Mesenteric fat pad (tissue), 1 donor: Measurements from ENCODE around the gene PLEKHG2. TPM values are rescaled to one million over a fixed set of nuclear protein-coding genes. Genes with fewer than 3 reads are reported as not detected.

Experiments
- DNase-seq: peaks from one replicate; pipeline ENCODE4 v3.0.0-alpha.2; 2020; ENCODE audit warnings: low spot score
- total RNA-seq: library from RNA; stranded (reverse); fragmentation: NEBNext Ultra II Directional; extraction: Animal tissue kit (Norgen Biotek cat#: 25700); gene quantifications from one replicate; pipeline ENCODE4 v1.2.1, GENCODE V29; 2021
- donor health status: DM: yes; HTN: yes; CAD: no.

PLEKHG2 gene
- total RNA-seq, 1 donor from 2014 or later = 56.4 TPM

GRCh38 chr19:39382991-39383828, 29.3 kb upstream of the PLEKHG2 start:
- DNase-seq = no peak

DNA sequence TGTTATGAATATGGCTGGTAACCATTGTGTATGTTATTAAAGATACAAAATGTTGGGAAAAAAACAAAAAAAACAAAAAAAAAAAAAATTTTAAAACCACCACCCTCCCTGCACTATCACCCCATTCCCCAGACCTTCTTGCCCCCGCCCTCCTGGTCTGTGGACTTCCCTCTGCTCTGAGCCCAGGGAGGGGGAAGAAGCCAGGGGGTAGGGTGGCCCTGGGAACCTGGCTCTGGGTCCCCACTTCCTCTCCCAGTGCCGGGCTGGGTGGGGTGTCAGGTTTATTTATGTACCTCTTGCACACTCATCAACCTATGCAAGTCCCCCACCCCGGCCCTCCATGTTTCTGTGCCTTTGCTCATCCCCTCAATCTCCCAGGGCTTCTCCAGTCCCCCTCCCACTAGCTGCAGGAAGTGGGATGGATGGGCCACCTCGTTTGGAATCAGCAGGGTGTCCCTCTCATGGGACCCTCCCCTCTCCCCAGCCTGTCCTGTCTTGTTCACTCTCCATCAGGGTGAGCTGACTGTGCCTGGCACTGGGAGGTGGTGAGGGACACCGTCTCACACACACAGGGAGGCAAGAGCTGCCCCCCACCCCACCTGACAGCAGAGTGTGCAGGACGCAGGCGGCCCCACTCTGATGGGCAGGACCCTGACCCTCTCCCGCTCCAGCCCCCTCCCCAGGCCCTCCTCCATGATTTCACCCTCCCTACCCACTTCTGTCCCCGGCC, 27.5 kb upstream of the PLEKHG2 start:
- DNase-seq = no peak

GRCh38 chr19:39385629-39386411, 26.6 kb upstream of the PLEKHG2 start:
- DNase-seq = no peak

DNA sequence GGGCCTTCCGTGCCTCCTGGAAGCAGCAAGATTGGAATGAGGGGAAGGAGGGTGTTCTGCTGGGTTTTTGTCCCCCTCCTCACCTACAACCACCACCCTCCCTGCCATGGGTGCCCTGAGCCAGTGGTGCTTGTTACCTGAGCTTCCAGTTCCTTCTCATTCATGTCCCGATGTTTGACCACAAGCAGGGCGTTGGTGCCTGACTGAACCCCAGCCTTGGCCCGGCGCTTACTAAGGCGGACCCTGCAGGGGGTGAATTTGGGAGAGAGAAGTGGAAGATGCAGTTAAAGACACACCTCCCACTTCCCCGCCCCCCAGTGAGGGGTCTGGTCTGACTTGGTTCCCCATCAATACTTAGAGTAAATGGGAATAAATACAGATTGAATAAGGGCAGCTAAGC, 25.9 kb upstream of the PLEKHG2 start:
- DNase-seq = no peak

GRCh38 chr19:39388657-39389056, 23.8 kb upstream of the PLEKHG2 start:
- DNase-seq = no peak

DNA sequence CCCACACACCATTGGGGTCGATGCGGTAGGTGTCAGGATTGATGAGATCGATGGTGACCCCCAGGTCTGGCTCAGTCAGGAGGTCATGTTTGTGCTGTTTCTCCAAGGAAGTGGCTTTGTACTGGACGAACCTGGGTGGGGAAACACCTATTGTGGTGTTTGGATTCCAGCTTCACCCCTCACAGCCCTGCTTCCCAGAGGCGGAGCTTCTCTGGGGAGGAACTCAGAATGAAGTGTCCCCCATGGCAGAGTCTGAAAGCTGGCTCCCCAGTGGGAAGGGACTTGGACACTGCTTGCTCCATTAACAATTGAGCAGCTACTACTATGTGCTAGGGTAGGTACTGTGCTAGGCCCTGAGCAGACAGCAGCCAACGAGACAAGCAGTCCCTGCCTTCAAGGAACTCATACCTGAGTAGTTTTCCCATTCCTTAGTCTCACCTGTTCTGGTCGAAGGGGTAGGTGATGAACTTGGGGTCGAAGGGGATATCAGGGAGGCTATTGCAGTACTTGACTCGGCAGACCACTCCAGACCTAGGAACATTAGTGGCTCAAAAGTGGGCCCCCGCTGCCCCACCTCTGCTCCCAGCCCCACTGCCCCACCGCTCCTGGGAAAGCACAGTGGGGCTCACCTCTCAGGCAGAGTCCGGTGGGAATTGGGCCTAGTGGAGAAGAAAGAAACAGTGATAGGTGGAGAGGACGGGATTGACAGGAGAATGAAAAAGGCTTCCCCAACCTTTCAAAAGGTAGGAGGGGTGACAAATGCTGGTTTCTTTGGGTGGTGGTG, 22.6 kb upstream of the PLEKHG2 start:
- DNase-seq = no peak

DNA sequence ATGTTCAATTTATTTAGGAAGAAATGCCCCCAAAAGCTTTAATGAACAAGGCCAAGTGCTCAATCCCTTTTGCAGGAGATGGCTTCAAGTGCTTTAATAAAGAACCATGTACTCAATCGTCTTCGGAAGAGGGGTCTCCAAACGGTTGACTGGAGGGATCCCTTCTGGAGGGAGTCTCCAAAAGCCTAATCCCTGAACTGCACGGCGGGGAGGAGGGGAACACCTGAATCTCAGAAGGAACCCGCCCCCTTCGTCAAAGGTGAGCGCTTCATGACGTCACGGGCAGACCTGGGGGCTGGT, 22.1 kb upstream of the PLEKHG2 start:
- no peak for DNase-seq

GRCh38 chr19:39390751-39391437, 21.6 kb upstream of the PLEKHG2 start, which contains the start of the genes MED29 and PAF1:
MED29 (plus strand) TSS chr19:39391378; CDS start chr19:39391423, 45 bp downstream.
PAF1 (minus strand) TSS chr19:39391106; CDS start chr19:39390864, 242 bp downstream.
- peak; percentile 98 for DNase-seq

- DNase-seq = peak; percentile 95
Observed at GRCh38 chr19:39397360-39398296, 14.8 kb upstream of the PLEKHG2 start.

- no peak for DNase-seq
Observed at GRCh38 chr19:39398297-39398864, 14.1 kb upstream of the PLEKHG2 start.

GRCh38 chr19:39399668-39400050, 12.8 kb upstream of the PLEKHG2 start:
- DNase-seq = no peak

- DNase-seq = no peak
Observed at GRCh38 chr19:39400061-39400460, 12.4 kb upstream of the PLEKHG2 start.

DNA sequence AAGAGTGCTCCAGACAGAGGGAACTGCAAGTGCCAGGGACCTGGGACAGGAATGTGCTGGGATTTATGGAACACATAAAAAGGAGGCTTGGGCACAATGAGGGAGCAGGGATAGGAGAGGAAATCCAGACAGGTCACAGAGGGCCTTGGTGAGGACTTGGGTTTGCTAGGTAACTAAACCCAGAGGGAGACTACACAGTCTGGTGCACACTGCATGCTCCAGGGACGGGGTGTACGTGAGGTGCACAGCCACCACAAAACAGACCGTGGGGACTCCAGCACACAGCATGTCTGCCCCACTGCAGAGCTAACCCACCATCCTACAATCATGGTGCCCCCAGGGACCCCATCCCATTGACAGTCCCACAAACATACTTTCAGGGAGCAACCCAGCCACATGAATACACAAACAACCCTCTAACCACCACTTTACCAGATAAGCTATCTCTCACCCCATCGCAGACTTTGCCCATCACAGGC, 11.4 kb upstream of the PLEKHG2 start:
- DNase-seq = no peak

DNA sequence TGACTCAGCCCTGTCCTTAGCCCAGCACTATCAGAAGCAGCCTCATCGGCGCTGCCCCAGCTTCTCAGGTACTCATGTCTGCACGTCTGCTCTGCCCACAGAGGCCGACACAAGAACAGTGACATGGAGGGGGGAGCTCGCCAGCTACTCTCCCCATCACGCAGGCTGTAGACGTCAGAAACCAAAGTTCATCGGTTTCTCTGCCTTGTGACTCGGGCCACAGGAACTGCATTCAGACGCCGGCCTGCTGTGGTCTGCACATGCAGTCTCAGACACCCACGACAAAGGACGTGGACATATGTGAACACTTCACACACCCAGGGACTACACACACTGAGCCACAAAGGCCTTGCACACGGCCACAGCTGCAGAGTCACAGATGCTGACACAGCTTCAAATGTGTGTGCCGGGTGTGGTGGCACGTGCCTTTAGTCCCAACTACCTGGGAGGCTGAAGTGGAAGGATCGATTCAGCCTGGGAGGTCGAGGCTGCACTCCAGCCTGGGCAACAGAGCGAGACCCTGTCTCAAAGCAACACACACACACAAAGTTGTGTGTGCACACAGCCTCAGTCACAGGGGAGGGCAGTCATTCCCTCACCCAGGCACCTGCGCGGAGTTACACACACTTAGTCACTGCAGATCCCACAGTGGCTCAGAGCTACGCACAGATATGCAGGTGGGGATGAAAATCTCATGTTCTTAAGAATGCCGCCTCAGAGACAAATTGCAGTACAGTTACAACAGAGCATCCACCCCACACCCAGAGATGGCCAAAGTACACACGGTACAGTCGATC, 10.7 kb upstream of the PLEKHG2 start:
- DNase-seq = peak; percentile 90

DNA sequence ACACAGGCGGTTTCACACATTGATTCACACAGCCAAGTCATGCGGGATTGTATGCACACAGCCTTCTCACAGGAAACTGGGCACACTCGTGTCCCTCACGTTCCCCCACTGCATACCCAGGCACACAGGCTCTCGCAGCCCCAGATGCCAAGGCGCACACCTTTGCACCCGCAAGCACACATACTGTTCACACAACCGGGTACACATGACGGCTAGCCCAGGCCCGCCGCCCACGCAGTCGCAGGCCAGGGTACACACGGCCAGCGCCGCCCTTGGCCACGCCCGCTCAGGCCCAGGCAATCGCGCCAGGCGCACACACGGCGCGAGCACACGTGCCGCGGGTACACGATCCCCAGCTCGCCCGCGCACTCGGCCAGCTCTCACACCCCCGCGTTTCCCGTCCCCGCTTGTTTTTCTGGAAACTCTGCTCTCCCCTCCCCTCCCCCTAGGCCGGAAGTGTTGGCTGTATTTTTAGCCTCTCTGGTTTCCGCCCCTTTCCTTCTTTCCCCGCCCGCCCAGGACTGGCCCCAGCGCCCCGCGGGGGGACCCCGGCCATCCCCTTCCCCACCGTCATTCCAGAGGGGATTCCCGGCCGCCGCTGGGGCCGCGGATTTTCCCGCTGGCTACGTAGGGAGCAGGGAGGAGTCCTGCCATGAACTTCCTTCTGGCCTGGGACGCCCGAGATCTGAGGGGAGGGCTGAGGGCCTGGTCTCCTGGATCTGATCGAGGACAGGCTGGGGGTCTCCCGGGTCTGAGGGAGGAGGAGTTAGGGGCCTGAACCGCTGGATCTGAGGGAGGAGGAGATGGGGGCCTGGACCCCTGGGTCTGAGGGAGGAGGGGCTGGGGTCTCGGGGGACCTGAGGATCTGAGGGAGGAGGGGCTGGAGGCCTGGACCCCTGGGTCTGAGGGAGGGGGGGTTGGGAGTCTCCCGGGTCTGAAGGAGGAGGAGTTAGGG, 9.8 kb upstream of the PLEKHG2 start:
- DNase-seq = peak; percentile 98
